Activated CD4-positive, alpha-beta T cell treated with anti-CD3 and anti-CD28 coated beads, Interleukin-10, Interleukin-2, amounts not matched to agents 100 ng/mL and 50 ng/mL, durations not matched to agents 16 hours and 8 hours (primary cell): Measurements from ENCODE around the gene EBLN2.

Experiments
- DNase-seq: peaks from one replicate; pipeline ENCODE4 v3.0.0-alpha.2; 2020

EBLN2 gene

GRCh38 chr3:73061416-73061815 lies at the start of gene EBLN2:
EBLN2 (plus strand) TSS chr3:73061659; CDS start chr3:73062082, 423 bp downstream.
- no peak for DNase-seq

- DNase-seq = no peak
Observed at GRCh38 chr3:73018298-73018697, 43.2 kb upstream of the EBLN2 start.

GRCh38 chr3:73018790-73019441 lies 42.5 kb upstream of the EBLN2 start:
- no peak for DNase-seq

- no peak for DNase-seq
Observed at GRCh38 chr3:73021301-73021835, 40.1 kb upstream of the EBLN2 start.

- DNase-seq = no peak
Observed at GRCh38 chr3:73024836-73025235, 36.6 kb upstream of the EBLN2 start.

- no peak for DNase-seq
Observed at GRCh38 chr3:73026111-73026759, 35.2 kb upstream of the EBLN2 start.

GRCh38 chr3:73026760-73027113 lies 34.7 kb upstream of the EBLN2 start:
- no peak for DNase-seq

GRCh38 chr3:73028803-73029202 lies 32.7 kb upstream of the EBLN2 start:
- DNase-seq = no peak

GRCh38 chr3:73029321-73029796 lies 32.1 kb upstream of the EBLN2 start:
- peak; percentile 80 for DNase-seq

GRCh38 chr3:73030073-73030597 lies 31.3 kb upstream of the EBLN2 start:
- no peak for DNase-seq

- no peak for DNase-seq
Observed at GRCh38 chr3:73031573-73032103, 29.8 kb upstream of the EBLN2 start.

- no peak for DNase-seq
Observed at GRCh38 chr3:73036694-73037591, 24.5 kb upstream of the EBLN2 start.

GRCh38 chr3:73041537-73041936 lies 19.9 kb upstream of the EBLN2 start:
- DNase-seq = no peak

- no peak for DNase-seq
Observed at GRCh38 chr3:73043414-73043813, 18.0 kb upstream of the EBLN2 start.

GRCh38 chr3:73045391-73045790 lies 16.1 kb upstream of the EBLN2 start:
- no peak for DNase-seq

GRCh38 chr3:73046195-73046594 lies 15.3 kb upstream of the EBLN2 start:
- no peak for DNase-seq

- no peak for DNase-seq
Observed at GRCh38 chr3:73049319-73049718, 12.1 kb upstream of the EBLN2 start.

GRCh38 chr3:73052857-73053256 lies 8.6 kb upstream of the EBLN2 start:
- no peak for DNase-seq

GRCh38 chr3:73055583-73055982 lies 5.9 kb upstream of the EBLN2 start:
- DNase-seq = no peak

GRCh38 chr3:73056014-73056844 lies 5.2 kb upstream of the EBLN2 start:
- peak; percentile 17 for DNase-seq

GRCh38 chr3:73056845-73057150 lies 4.7 kb upstream of the EBLN2 start:
- DNase-seq = no peak

GRCh38 chr3:73060302-73060723 lies 1.1 kb upstream of the EBLN2 start:
- DNase-seq = no peak
